Stimulated activated CD4-positive, alpha-beta T cell treated with anti-CD3 and anti-CD28 coated beads, Interleukin-4, amount 100 ng/mL, for 4 hours (primary cell): Measurements from ENCODE around the gene SPOCK2.
A peak's percentile ranks its signal among the peaks of the same experiment; 100 is the strongest.
"Not testable (repeated sequence)": the region's sequence is repeated elsewhere in the genome, so short reads cannot be mapped to it uniquely, and the experiment has no call there.

Experiments
- DNase-seq, 2 experiments: peaks; one replicate each; pipeline ENCODE4 v3.0.0-alpha.2; 2020

The SPOCK2 gene, protein sequence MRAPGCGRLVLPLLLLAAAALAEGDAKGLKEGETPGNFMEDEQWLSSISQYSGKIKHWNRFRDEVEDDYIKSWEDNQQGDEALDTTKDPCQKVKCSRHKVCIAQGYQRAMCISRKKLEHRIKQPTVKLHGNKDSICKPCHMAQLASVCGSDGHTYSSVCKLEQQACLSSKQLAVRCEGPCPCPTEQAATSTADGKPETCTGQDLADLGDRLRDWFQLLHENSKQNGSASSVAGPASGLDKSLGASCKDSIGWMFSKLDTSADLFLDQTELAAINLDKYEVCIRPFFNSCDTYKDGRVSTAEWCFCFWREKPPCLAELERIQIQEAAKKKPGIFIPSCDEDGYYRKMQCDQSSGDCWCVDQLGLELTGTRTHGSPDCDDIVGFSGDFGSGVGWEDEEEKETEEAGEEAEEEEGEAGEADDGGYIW

GRCh38 chr10:72087969-72088888, at the start of gene SPOCK2:
TSS of gene SPOCK2 (minus strand) at chr10:72088551. CDS start at chr10:72088328, 223 bp downstream.
- peak; percentile 53 to 65 for DNase-seq

DNA sequence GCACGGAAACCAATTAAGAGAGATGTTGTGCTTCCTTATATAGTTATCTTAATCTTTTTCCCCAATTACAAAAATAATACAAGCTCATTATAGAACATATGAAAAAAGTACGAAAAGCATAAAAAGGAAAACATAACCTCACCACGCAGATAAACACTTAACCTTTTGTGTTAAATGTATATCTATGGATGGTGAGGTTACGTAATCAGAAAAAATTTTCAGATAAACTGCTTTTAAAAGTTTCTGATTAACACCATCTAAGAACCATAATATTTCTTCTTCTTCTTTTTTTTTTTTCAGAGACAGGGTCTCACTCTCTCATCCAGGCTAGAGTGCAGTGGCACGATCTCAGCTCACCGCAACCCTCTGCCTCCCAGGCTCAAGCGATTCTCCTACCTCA, 49.2 kb upstream of the SPOCK2 start:
- DNase-seq: no peak

DNA sequence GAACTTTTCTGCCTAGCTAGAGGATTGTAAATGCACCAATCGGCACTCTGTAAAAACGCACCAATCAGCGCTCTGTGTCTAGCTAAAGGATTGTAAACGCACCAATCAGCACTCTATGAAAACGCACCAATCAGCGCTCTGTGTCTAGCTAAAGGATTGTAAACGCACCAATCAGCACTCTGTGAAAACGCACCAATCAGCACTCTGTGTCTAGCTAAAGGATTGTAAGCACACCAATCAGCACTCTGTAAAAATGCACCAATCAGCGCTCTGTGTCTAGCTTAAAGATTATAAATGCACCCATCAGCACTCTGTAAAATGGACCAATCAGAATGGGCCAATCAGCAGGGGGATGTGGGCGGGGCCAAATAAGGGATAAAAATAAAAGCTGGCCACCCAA, 47.9 kb upstream of the SPOCK2 start:
- not testable (repeated sequence) for DNase-seq

DNA sequence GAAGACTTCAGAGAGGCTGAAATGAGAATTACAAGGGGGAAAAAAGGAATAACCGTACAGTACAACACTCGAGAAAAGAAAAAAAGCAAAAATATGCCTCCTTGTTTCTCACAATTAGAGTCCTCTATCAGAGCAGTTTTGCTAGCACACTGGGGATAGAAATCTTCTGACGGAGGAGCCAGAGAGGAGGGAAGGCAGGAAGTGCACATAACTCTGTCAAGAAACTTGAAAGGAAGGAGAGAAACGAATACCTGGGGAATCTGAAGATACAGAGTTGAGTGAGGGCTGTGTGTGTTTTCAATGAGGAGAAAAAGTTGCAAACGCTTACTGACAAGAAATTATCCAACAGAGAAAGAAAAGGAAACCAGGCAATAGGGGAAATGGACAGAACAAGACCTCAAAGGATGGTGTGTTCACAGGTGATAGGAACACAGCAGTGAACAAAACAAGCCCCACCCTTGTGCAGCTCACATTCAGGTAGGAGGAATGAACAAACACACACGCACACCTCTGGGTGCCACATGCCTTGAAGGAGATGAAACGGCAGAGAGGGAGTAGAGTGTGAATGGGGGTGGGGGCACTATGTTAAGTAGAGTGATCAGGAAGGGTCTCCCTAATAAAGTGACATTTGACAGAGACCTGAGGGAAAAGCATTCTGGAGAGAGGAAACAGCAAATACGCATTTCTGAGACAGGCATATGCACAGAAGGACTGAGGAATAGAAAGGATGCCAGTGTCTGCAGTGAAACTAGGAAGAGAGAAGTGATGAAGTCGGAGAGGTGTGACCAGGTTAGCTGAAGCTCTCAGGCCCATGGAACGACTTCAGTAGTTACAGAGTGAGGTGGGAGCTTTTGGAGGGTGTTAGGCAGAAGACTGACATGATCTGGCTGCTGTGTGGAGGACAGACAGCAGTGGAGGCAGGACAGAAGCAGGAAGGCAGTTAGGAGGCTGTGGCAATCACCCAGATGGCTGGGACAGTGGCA, 46.7 kb upstream of the SPOCK2 start:
- peak in 1 of 2 experiments; percentile 1 for DNase-seq

DNA sequence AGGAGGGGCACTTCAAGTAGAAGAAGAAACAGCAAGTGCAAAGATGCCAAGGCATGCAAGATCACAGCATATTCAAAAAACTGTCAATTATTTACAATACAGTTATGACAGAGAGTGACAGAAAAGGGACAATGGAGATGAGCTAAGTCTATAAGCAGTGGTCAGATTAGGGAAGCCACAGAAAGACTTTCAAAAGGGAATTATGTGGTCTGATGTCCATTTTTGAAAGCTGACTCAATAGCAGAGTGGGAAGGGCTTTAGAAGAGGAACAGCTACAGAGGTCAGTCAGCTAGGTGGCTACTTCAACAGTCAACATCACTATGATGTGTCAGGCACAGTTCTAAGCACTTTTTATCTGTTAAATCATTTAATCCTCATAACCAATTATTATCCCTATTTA, 45.2 kb upstream of the SPOCK2 start:
- DNase-seq: no peak

DNA sequence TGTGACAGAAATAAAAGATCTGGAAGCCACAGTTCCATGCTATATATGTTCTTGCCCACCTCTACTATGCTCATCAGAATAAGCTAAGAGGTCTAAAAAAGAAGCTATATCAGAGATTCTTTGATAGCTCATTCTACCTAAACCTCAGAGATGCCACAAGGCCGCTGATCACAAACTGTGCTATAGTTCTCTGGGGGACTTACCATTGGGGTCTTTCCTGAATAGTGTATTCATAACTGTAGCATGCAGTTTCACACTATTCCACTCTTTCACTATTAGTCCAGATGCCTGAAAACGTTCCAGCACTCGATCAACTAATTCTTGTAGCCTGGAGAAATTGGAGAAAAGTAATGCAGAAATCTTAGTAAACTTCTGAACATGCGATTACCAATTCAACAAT, 44.5 kb upstream of the SPOCK2 start:
- DNase-seq: no peak

DNA sequence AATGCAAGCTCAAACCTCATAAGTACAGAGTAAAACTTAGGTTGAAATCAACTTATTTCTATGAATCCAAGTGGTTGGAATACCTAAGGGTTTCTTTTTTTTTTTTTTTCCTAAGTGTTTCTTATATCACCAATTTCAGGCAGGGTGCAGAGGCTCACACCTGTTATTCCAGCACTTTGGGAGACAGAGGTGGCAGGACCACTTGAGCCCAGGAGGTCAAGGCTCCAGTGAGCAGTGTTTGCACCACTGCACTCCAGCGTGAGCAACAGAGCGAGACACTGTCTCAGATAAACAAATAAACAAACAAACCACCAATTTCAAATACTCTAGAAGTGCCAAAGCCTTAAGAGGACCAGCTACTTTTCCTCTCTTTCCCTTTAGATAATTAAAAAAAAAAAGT, 39.2 kb upstream of the SPOCK2 start:
- no peak for DNase-seq

GRCh38 chr10:72126872-72127232, 38.5 kb upstream of the SPOCK2 start:
- DNase-seq: no peak

GRCh38 chr10:72126184-72126871, 38.0 kb upstream of the SPOCK2 start:
- DNase-seq: no peak

GRCh38 chr10:72124989-72125388, 36.6 kb upstream of the SPOCK2 start:
- no peak for DNase-seq

DNA sequence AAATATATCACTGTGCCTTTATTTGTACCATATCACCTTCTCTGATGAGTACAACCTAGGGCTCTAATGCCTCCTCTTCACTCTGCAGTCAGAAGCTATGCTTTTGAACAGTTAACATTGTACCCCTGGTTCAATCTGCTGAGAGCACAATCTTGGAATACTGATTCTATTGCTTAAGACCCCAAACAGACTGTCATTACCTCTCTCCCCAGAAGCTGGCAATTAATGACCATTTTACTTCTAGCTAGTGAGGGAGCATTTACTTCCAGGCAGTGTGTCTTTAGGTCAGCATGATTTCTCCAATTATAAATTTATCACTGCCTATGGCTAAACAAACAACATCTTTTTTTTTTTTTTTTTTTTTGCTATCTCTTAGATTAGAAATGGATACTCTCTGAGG, 36.0 kb upstream of the SPOCK2 start:
- DNase-seq: no peak

DNA sequence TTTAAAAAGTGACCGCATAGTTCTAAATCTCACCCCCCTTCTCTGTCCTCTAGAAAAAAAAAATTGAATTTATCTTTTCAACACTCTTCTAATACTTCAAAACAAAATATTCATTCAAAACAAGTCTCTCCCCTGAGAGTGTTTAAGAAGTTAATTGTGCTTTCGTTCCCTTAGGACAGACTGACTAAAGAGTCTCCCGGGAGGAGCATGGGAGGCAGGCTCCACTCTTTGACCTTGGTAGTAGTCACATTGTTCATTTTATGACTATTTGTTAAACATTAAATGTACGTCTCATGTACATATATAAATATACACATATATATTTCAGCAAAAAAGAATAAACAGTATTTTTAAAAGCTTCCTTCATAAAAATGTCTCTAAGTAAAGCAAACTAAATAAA, 35.3 kb upstream of the SPOCK2 start:
- DNase-seq: no peak

DNA sequence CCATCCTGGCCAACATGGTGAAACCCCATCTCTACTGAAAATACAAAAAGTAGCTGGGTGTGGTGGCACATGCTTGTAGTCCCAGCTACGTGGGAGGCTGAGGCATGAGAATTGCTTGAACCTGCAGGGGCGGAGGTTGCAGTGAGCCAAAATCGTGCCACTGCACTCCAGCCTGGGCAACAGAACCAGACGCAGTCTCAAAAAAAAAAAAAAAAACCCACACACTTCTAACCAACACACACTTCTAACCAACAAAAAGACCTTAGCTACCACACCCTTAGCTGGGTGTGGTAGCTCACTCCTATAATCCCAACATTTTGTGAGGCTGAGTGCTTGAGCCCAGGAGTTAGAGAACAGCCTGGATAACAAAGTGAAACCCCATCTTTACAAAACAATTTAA, 33.9 kb upstream of the SPOCK2 start:
- DNase-seq: peak in 1 of 2 experiments; percentile 38

DNA sequence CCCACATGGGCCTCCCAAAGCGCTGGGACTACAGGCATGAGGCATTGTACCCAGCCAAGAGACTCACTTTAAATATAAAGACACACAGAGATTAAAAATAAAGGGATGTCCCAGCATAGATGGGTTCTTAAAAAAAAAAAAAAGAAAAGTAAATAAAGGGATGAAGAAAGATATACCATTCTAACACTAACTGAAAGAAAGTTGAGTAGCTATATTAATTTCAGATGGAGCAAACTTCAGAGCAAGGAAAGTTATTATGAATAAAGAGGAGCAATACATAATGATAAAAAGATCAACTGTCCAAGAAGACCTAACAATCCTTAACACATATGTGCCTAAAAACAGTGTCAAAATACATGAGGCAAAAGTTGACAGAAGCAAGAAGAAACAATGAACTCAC, 33.0 kb upstream of the SPOCK2 start:
- DNase-seq: no peak

DNA sequence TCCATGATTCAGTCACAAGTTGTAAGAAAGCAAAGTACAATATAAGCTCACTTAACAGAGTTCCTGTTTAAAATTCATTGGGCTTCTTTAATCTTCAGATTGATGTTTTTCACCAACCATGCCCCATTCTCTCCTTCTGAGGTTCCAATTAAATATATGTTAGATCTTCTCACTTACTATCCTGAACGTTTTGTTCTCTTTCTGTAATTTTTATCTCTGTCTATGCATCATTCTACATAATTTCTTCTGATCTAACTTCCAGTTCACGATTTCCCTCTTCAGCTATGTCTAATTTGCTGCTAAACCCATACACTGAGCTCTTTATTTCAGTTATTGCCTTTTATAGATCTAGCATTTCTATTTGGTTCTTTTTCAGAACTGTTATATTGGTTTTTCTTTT, 28.0 kb upstream of the SPOCK2 start:
- no peak for DNase-seq

DNA sequence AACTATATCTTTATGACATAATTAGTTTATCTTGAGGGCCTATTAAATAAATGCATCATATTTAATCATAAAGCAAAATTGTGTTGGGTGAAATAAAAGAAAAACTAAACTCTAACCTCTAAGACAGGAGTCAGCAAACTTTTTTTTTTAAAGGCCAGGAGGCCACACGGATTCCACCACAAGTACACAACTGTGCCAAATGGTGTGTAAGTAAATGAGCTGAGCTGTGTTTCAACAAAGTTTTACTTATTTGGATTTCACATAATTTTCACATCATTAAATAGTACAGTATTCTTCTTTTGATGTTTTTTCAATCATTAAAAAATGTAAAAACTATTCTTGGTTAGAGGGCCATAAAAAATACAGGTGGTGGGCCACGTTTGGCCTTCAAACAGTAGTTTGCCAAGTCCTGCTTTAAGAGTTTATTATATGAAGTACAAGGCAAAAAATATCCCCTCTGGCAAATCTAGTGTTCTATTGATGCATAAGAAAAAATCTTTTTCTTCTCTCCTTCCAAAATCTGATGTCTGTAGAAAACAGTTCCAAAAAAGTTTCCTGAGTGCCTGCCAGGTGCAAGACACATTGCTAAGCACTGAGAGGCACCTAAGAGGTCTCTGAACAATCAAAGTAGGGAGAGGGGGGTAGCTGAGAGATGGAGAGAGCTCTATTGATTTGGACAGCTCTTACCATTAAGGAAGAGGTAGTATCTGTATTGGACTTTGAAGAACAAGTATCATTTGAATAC, 26.5 kb upstream of the SPOCK2 start:
- no peak for DNase-seq

DNA sequence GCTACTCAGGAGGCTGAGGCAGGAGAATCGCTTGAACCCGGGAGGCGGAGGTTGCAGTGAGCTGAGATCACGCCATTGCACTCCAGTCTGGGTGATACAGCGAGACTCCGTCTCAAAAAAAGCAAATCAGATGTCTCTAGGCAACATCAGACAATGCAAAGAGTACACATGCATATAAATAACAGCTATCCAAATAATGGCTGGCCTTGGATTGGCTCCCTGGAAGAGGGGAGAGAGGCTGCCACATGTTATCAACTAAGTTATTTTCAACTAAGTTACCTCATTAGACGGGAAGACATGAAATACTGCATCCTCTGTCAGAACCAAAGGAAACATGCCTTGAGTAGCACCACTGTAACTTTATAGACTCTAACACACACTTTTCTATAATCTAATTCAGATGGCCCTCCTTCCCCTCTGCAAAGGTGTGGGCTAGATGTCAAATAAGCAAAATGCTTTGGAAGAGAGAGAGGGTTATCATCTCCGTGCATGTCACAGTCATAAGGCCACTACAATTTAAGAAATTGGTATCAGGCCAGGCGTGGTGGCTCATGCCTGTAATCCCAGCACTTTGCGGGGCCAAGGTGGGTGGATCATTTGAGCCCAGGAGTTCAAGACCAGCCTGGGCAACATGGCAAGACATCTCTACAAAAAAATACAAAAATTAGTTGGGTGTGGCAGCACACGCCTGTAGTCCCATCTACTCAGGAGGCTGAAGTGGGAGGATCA, 22.5 kb upstream of the SPOCK2 start:
- DNase-seq: no peak

- no peak for DNase-seq
Observed at GRCh38 chr10:72109636-72110157, 21.3 kb upstream of the SPOCK2 start.

GRCh38 chr10:72108830-72109635, 20.7 kb upstream of the SPOCK2 start:
- no peak for DNase-seq

GRCh38 chr10:72108004-72108370, 19.6 kb upstream of the SPOCK2 start:
- DNase-seq: not testable (repeated sequence)
